T-helper 1 cell treated with Interleukin-12 subunit alpha and Interleukin-12 subunit beta and Interleukin-4 antibody, amounts not matched to agents 30 ng/mL and 1 ng/mL, for 36 hours (primary cell): ENCODE data around the gene MUC5B. TPM values are rescaled to one million over a fixed set of nuclear protein-coding genes. Genes with fewer than 3 reads are reported as not detected.
"Not testable (repeated sequence)": the region's sequence is repeated elsewhere in the genome, so short reads cannot be mapped to it uniquely, and the experiment has no call there.

Experiments
- intact Hi-C: fragments of 100-400 bp; cut with micrococcal nuclease; formaldehyde crosslinking; loops from one replicate; pipeline ENCODE4 v1.15.1; 2024
- total RNA-seq: library from RNA; stranded (reverse); gene quantifications from 2 replicates; pipeline ENCODE4 v1.2.3, GENCODE V29; 2022

MUC5B gene
- total RNA-seq, 1 donor from 2014 or later = not detected

GRCh38 chr11:1191786-1192470, 30.9 kb upstream of the MUC5B start:
- intact Hi-C loops = not testable (repeated sequence)

- intact Hi-C loops = no loop called here
Measured at GRCh38 chr11:1192741-1193325, 30.0 kb upstream of the MUC5B start.

GRCh38 chr11:1193326-1194230, 29.3 kb upstream of the MUC5B start:
- intact Hi-C loops = no loop called here

- intact Hi-C loops = no loop called here
Measured at GRCh38 chr11:1194231-1194976, 28.5 kb upstream of the MUC5B start.

GRCh38 chr11:1194977-1195681, 27.7 kb upstream of the MUC5B start:
- intact Hi-C loops = no loop called here

- intact Hi-C loops = no loop called here
Measured at GRCh38 chr11:1195682-1196515, 27.0 kb upstream of the MUC5B start.

- intact Hi-C loops = no loop called here
Measured at GRCh38 chr11:1196516-1197391, 26.1 kb upstream of the MUC5B start.

- intact Hi-C loops = no loop called here
Measured at GRCh38 chr11:1197431-1197885, 25.4 kb upstream of the MUC5B start.

GRCh38 chr11:1197886-1198560, 24.8 kb upstream of the MUC5B start:
- intact Hi-C loops = no loop called here

GRCh38 chr11:1198561-1199240, 24.2 kb upstream of the MUC5B start:
- intact Hi-C loops = no loop called here

- intact Hi-C loops = no loop called here
Measured at GRCh38 chr11:1199241-1199750, 23.6 kb upstream of the MUC5B start.

- intact Hi-C loops = no loop called here
Measured at GRCh38 chr11:1199751-1200610, 22.9 kb upstream of the MUC5B start.

- intact Hi-C loops = no loop called here
Measured at GRCh38 chr11:1200611-1201191, 22.2 kb upstream of the MUC5B start.

- intact Hi-C loops = no loop called here
Measured at GRCh38 chr11:1201395-1202153, 21.3 kb upstream of the MUC5B start.

GRCh38 chr11:1202154-1202775, 20.6 kb upstream of the MUC5B start:
- intact Hi-C loops = no loop called here
